ENCODE data around the gene SEMA4D.

SEMA4D gene

GRCh38 chr9:89529243-89530035 lies 31.5 kb upstream of the SEMA4D start:
- TF ChIP-seq FOXM1 (IDR thresholded peaks at IDR 0.05; ENCODE audit: borderline replicate concordance, low read depth) (no peak), TAF1 (IDR thresholded peaks at IDR 0.05; ENCODE audit: low read depth) (no peak), EP300 (IDR thresholded peaks at IDR 0.05; ENCODE audit: borderline replicate concordance) (no peak)
- TF ChIP-seq, protein P1, sequence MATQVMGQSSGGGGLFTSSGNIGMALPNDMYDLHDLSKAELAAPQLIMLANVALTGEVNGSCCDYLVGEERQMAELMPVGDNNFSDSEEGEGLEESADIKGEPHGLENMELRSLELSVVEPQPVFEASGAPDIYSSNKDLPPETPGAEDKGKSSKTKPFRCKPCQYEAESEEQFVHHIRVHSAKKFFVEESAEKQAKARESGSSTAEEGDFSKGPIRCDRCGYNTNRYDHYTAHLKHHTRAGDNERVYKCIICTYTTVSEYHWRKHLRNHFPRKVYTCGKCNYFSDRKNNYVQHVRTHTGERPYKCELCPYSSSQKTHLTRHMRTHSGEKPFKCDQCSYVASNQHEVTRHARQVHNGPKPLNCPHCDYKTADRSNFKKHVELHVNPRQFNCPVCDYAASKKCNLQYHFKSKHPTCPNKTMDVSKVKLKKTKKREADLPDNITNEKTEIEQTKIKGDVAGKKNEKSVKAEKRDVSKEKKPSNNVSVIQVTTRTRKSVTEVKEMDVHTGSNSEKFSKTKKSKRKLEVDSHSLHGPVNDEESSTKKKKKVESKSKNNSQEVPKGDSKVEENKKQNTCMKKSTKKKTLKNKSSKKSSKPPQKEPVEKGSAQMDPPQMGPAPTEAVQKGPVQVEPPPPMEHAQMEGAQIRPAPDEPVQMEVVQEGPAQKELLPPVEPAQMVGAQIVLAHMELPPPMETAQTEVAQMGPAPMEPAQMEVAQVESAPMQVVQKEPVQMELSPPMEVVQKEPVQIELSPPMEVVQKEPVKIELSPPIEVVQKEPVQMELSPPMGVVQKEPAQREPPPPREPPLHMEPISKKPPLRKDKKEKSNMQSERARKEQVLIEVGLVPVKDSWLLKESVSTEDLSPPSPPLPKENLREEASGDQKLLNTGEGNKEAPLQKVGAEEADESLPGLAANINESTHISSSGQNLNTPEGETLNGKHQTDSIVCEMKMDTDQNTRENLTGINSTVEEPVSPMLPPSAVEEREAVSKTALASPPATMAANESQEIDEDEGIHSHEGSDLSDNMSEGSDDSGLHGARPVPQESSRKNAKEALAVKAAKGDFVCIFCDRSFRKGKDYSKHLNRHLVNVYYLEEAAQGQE (IDR thresholded peaks at IDR 0.05; ENCODE audit: low read depth) = no peak

GRCh38 chr9:89528540-89528939 lies 30.6 kb upstream of the SEMA4D start:
- no peak for TF ChIP-seq TAF1 (IDR thresholded peaks at IDR 0.05; ENCODE audit: low read depth)
- no peak for TF ChIP-seq TEAD4 (IDR thresholded peaks at IDR 0.05)
- TF ChIP-seq EP300 (IDR thresholded peaks at IDR 0.05; ENCODE audit: borderline replicate concordance) = no peak
- no peak for TF ChIP-seq FOXM1 (IDR thresholded peaks at IDR 0.05; ENCODE audit: borderline replicate concordance, low read depth)
- TF ChIP-seq CREB1 (IDR thresholded peaks at IDR 0.05; ENCODE audit: low read depth) = no peak
- TF ChIP-seq, protein P2, sequence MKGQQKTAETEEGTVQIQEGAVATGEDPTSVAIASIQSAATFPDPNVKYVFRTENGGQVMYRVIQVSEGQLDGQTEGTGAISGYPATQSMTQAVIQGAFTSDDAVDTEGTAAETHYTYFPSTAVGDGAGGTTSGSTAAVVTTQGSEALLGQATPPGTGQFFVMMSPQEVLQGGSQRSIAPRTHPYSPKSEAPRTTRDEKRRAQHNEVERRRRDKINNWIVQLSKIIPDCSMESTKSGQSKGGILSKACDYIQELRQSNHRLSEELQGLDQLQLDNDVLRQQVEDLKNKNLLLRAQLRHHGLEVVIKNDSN (IDR thresholded peaks at IDR 0.05) = no peak
- no peak for TF ChIP-seq EGR1 (IDR thresholded peaks at IDR 0.05)
- TF ChIP-seq NFIC (IDR thresholded peaks at IDR 0.05) = no peak
- TF ChIP-seq, protein P1 (IDR thresholded peaks at IDR 0.05; ENCODE audit: low read depth) = no peak
- no peak for TF ChIP-seq MAX (IDR thresholded peaks at IDR 0.05)

DNA sequence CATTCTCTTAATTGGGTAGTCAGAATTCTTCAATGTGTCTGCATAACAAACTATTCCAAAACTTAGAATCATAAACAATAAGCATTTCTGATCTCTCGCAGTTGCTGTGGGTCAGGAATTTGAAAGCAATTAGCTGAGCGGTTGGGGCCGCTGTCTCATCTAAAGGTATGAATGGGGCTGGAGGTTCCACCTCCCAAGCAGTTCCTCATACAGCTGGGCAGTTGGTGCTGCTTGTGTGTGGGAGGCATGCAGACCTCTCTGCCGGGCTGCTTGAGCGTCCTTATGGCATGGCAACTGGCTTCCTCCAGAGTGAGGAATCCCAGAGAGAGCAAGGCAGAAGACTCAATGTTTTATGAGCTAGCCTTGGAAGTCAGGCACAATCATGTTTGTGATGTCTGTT lies 30.2 kb upstream of the SEMA4D start:
- no peak for TF ChIP-seq CEBPB (IDR thresholded peaks at IDR 0.05)
- TF ChIP-seq, protein P1 (IDR thresholded peaks at IDR 0.05; ENCODE audit: low read depth) = no peak
- TF ChIP-seq TEAD4 (IDR thresholded peaks at IDR 0.05) = no peak
- no peak for TF ChIP-seq NFIC (IDR thresholded peaks at IDR 0.05)
- no peak for TF ChIP-seq MAX (IDR thresholded peaks at IDR 0.05)

DNA sequence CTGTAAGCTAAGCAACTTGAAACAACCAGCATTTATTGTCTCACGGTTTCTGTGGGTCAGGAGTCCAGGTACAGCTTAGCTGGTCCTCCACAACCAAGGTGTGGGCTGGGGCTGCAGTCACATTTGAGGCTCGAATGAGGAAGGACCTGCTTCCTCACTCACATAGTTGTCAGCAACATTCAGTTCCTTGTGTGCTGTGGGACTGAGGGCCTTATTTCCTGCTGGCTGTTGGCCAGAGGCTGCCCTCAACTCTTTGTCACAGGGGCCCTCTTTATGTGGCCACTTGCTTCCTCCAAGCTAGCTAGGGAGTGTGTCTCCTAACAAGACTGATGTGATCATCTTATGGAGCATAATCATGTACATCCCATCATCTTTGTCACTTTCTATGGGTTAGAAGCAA lies 29.2 kb upstream of the SEMA4D start:
- no peak for TF ChIP-seq CREB1 (IDR thresholded peaks at IDR 0.05; ENCODE audit: low read depth)
- no peak for TF ChIP-seq EP300 (IDR thresholded peaks at IDR 0.05; ENCODE audit: borderline replicate concordance)

- TF ChIP-seq TAF1 (IDR thresholded peaks at IDR 0.05; ENCODE audit: low read depth) (no peak), CEBPB (IDR thresholded peaks at IDR 0.05) (no peak), EP300 (IDR thresholded peaks at IDR 0.05; ENCODE audit: borderline replicate concordance) (no peak), TCF12 (IDR thresholded peaks at IDR 0.05; ENCODE audit: low read depth) (no peak), YY1 (IDR thresholded peaks at IDR 0.05; ENCODE audit: low read depth) (no peak), ZBTB7A (IDR thresholded peaks at IDR 0.05; ENCODE audit: low read depth) (no peak), MAX (IDR thresholded peaks at IDR 0.05) (no peak), RAD21 (IDR thresholded peaks at IDR 0.05; ENCODE audit: low read depth) (no peak), CREB1 (IDR thresholded peaks at IDR 0.05; ENCODE audit: low read depth) (no peak), EGR1 (IDR thresholded peaks at IDR 0.05) (no peak), FOXM1 (IDR thresholded peaks at IDR 0.05; ENCODE audit: borderline replicate concordance, low read depth) (no peak), NFIC (IDR thresholded peaks at IDR 0.05) (no peak), TEAD4 (IDR thresholded peaks at IDR 0.05) (no peak)
- TF ChIP-seq, protein P2 (IDR thresholded peaks at IDR 0.05) = no peak
- TF ChIP-seq, protein P1 (IDR thresholded peaks at IDR 0.05; ENCODE audit: low read depth) = no peak
Observed at GRCh38 chr9:89526667-89527066, 28.8 kb upstream of the SEMA4D start.

Data from Ishikawa (cell line).